Right ventricle myocardium inferior (tissue), 1 donor: ENCODE measurements around the gene PALM2AKAP2. TPM values are rescaled to one million over a fixed set of nuclear protein-coding genes. Genes with fewer than 3 reads are reported as not detected.
A peak's percentile ranks its signal among the peaks of the same experiment; 100 is the strongest.

Experiments
- ATAC-seq: fragments of 200-7000 bp; cut with Tn5 transposase; one replicate; pipeline ENCODE4 v1.9.1; 2020; ENCODE audit warnings: mild to moderate bottlenecking, moderate library complexity
- DNase-seq: peaks from one replicate; pipeline ENCODE4 v3.0.0; 2021; ENCODE audit errors: missing footprints
- intact Hi-C: fragments of 100-400 bp; cut with DNase I; formaldehyde crosslinking; loops from one replicate; pipeline ENCODE4 v1.11.0; 2022
- total RNA-seq: library from RNA; stranded (reverse); fragmentation: NEBNext Ultra II Directional; extraction: Animal tissue kit (Norgen Biotek cat#: 25700); gene quantifications from one replicate; pipeline ENCODE4 v1.2.1, GENCODE V29; 2021
- donor health status: DM: no; HTN: yes; CAD: no; lungs with severe emphysema.

PALM2AKAP2 gene
- total RNA-seq, 1 donor from 2014 or later: 90.1 TPM

- intact Hi-C loops: no loop called here
- DNase-seq (no peak), ATAC-seq (no peak)
These were observed 16.1 kb downstream of the PALM2AKAP2 start for GRCh38 chr9:109796078-109796477.

GRCh38 chr9:109797006-109797405 is 17.0 kb downstream of the PALM2AKAP2 start:
- intact Hi-C loops: no loop called here
- DNase-seq (no peak), ATAC-seq (no peak)

- DNase-seq (no peak), ATAC-seq (no peak)
- intact Hi-C loops: no loop called here
These were observed 17.5 kb downstream of the PALM2AKAP2 start for GRCh38 chr9:109797509-109797908.

- no peak for DNase-seq
- intact Hi-C loops: no loop called here
- ATAC-seq: no peak
These were observed 19.1 kb downstream of the PALM2AKAP2 start for GRCh38 chr9:109799141-109799540.

GRCh38 chr9:109799792-109800191 is 19.8 kb downstream of the PALM2AKAP2 start:
- ATAC-seq (no peak), DNase-seq (no peak)
- intact Hi-C loops: no loop called here

GRCh38 chr9:109801484-109801883 is 21.5 kb downstream of the PALM2AKAP2 start:
- DNase-seq: no peak

GRCh38 chr9:109802491-109802890 is 22.5 kb downstream of the PALM2AKAP2 start:
- ATAC-seq: no peak
- no peak for DNase-seq
- intact Hi-C loops: no loop called here

More at GRCh38 chr9:109801484-109801883, 21.5 kb downstream of the PALM2AKAP2 start:
- ATAC-seq: peak; percentile 28
- intact Hi-C loops: no loop called here

GRCh38 chr9:109805050-109805449 is 25.1 kb downstream of the PALM2AKAP2 start:
- DNase-seq (no peak), ATAC-seq (peak; percentile 24)
- intact Hi-C loops: no loop called here

GRCh38 chr9:109806506-109807115 is 26.6 kb downstream of the PALM2AKAP2 start:
- ATAC-seq: peak; percentile 83
- no peak for DNase-seq
- intact Hi-C loops: no loop called here

- intact Hi-C loops: loop anchor here (10.0 kb wide), 1 partner anchor 343 kb away; no protein-coding TSS in a partner anchor
- DNase-seq: no peak
- no peak for ATAC-seq
These were observed 31.9 kb downstream of the PALM2AKAP2 start for GRCh38 chr9:109811876-109812275.

GRCh38 chr9:109812331-109812730 is 32.3 kb downstream of the PALM2AKAP2 start:
- no peak for ATAC-seq
- peak; percentile 37 for DNase-seq
- intact Hi-C loops: loop anchor here (10.0 kb wide), 1 partner anchor 342 kb away; no protein-coding TSS in a partner anchor

GRCh38 chr9:109812818-109813281 is 32.9 kb downstream of the PALM2AKAP2 start:
- intact Hi-C loops: loop anchor here (10.0 kb wide), 1 partner anchor 342 kb away; no protein-coding TSS in a partner anchor
- no peak for ATAC-seq
- DNase-seq: no peak

- no peak for ATAC-seq
- intact Hi-C loops: loop anchor here (10.0 kb wide), 1 partner anchor 341 kb away; no protein-coding TSS in a partner anchor
These were observed 33.3 kb downstream of the PALM2AKAP2 start for GRCh38 chr9:109813303-109813702.

GRCh38 chr9:109813829-109814228 is 33.8 kb downstream of the PALM2AKAP2 start:
- intact Hi-C loops: loop anchor here (10.0 kb wide), 1 partner anchor 341 kb away; no protein-coding TSS in a partner anchor
- no peak for DNase-seq
- ATAC-seq: no peak

More at GRCh38 chr9:109813303-109813702, 33.3 kb downstream of the PALM2AKAP2 start:
- DNase-seq: no peak

GRCh38 chr9:109815366-109815947 is 35.5 kb downstream of the PALM2AKAP2 start:
- no peak for ATAC-seq
- intact Hi-C loops: loop anchor here (5.0 to 10.0 kb wide), 2 partner anchors 243 to 339 kb away; no protein-coding TSS in a partner anchor

GRCh38 chr9:109816490-109816889 is 36.5 kb downstream of the PALM2AKAP2 start:
- intact Hi-C loops: loop anchor here (2.0 to 10.0 kb wide), 4 partner anchors 36 to 338 kb away; partner anchors contain the start of gene PALM2AKAP2
- peak; percentile 86 for ATAC-seq
- DNase-seq: no peak

More at GRCh38 chr9:109815366-109815947, 35.5 kb downstream of the PALM2AKAP2 start:
- DNase-seq: no peak

- no peak for DNase-seq
- intact Hi-C loops: loop anchor here (2.0 to 10.0 kb wide), 4 partner anchors 36 to 338 kb away; partner anchors contain the start of gene PALM2AKAP2
- ATAC-seq: peak; percentile 27
These were observed 37.3 kb downstream of the PALM2AKAP2 start for GRCh38 chr9:109817146-109817845.

GRCh38 chr9:109817846-109818472 is 38.0 kb downstream of the PALM2AKAP2 start:
- DNase-seq (no peak), ATAC-seq (peak; percentile 81)
- intact Hi-C loops: loop anchor here (2.0 to 10.0 kb wide), 4 partner anchors 37 to 337 kb away; partner anchors contain the start of gene PALM2AKAP2

- ATAC-seq (no peak), DNase-seq (no peak)
- intact Hi-C loops: no loop called here
These were observed 41.7 kb downstream of the PALM2AKAP2 start for GRCh38 chr9:109821711-109822110.
